GM21390 (cell line): ENCODE data around the gene CDC42BPB.

Experiments
- ATAC-seq: cut with Tn5 transposase; IDR thresholded peaks from one replicate; pipeline ENCODE4 v1.9.1; 2021; ENCODE audit not compliant: unreplicated experiment

Gene CDC42BPB

DNA sequence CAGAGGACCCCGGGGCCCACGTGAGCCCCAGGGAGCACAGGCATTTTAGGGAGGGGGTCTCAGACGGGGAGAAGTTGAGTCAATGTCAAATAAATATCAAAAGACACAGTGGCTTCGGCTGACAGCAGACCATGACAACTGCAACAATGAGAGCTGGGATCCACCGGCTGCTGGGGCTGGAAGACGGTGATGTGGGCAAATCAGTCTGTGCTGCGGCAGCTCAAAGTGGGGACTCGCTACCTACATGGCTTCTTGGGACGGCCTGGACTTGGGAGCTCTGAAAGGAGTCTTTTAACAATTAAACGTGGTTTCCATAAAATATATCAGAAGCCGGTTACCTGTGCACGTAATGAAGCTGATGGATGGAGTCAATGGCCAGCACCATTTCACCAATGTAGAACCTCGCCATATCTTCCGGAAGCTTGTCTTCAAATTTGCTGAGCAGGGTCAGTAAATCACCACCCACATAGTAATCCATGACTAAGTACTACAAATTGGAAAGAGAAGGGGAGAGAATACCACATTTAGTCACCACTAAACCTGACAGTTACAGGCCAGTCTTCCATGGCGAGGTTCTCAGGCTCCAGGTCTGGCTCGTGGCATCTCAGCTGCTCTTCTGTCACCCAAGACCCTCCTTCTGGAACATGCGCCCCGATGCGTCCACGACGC lies 58.0 kb downstream of the CDC42BPB start:
- no peak for ATAC-seq

DNA sequence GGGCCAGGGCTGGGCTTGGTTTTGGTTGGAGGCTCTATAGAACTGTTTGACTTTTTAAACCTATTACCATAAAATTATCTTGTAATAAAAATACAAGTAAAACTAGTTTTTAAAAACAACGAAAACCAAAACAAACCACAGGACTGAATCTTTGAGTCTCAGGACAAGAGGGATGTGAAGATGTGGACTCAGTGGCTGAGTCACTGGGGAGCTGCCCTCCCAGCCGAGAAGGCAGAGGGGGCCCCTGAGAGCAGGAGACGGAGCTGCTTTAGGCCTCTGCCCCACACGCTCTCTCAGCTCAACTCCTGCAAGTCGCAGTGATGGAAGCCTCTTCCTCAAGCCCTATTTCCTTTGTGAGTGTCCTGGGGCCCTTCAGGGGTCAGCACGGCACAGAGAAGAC lies 59.0 kb downstream of the CDC42BPB start:
- no peak for ATAC-seq

DNA sequence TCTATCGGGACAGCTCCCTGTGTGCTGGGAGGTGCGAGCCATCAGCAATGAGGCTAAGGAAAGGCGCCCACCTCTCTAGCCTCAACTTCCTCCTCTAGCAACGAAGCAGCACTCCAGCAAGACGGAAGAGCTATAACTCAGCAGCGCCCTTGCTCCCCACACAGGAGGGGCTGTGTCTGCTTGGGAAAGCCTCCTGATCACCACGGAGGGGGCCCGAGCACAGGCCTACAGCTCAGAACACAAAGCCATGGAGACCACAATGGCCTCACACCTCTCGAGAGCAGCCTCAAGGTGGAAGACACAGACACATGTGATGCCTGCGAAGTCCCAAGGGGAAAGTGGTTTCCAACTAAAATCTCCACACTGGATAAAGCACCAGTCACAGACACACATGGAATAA lies 60.4 kb downstream of the CDC42BPB start:
- no peak for ATAC-seq

- ATAC-seq: no peak
Observed at GRCh38 chr14:102994689-102995088, 62.7 kb downstream of the CDC42BPB start.

DNA sequence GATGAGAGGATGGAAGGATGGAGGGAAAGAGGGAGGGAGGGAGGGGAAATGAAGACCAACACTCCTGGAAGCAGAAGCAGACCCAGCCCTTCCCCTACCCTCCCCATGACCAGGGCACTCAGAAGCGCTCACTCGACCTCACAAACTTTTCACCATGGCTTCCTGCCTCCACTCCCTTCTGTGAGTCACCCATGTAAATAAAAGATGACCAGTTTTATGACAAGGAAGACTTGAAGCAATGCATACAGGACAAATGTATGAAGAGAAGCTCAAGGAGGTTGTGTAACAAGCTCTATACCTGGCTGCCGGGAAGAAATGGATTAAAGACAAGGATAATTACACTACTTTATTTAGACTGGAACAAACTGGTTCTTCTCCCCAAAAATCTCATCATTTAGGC lies 63.8 kb downstream of the CDC42BPB start:
- ATAC-seq: no peak

GRCh38 chr14:102991376-102991775 lies 66.0 kb downstream of the CDC42BPB start:
- no peak for ATAC-seq

- no peak for ATAC-seq
Observed at GRCh38 chr14:102988054-102988453, 69.3 kb downstream of the CDC42BPB start.

GRCh38 chr14:102986810-102987579 lies 70.4 kb downstream of the CDC42BPB start:
- ATAC-seq: no peak

DNA sequence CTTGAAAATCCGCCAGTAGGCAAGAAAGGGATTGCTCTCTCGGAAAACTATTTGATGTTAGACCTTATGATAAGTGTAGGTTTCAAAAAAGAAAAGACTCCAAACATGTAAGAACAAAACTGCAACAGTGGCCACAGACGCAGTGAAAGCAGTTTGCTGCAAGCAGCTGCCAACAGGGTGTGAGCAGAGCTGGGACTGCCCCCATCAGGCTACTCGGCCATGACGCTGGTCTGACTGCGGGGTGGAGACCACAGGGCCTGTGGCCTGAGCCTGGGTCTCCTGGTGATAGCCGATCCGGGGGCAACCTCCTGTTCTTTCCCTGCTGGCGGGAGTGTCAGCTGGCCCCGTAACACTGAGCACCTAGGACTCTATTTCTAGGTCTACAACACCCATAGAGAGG lies 71.7 kb downstream of the CDC42BPB start:
- ATAC-seq: no peak

DNA sequence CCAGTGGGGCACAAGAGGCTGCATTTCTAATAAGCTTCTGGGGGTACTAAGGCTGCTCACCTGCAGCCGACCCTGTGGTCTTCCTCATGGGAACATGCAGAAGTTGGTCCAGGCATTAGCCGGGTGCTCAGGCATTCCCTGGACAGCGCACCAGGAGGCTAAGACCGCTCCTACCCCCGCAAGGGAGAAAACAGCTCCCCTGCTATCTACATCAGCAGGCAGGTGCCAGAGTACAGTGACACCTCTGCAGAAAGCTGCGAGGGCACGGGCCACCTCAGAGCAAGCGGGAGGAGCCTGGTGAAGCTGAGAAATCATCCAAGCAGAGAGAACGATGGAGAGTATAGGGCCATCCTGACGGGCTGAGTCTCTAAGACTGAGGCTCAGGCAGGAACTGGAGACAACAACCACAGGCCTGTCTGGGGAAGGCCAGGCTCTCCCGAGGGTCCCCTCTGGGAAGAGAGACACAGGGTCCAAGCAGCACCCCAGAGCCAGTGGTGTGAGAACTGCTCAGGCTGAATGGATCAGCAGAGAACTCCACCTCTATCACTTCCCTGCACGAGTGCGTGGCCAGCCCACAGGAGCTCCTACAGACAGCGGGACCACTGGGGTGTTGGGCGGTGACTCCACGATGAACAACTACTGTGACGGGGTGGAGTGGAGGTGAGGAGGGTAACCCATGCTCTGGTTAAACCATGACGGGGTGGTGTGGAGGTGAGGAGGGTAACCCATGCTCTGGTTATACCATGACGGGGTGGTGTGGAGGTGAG lies 72.8 kb downstream of the CDC42BPB start:
- no peak for ATAC-seq

DNA sequence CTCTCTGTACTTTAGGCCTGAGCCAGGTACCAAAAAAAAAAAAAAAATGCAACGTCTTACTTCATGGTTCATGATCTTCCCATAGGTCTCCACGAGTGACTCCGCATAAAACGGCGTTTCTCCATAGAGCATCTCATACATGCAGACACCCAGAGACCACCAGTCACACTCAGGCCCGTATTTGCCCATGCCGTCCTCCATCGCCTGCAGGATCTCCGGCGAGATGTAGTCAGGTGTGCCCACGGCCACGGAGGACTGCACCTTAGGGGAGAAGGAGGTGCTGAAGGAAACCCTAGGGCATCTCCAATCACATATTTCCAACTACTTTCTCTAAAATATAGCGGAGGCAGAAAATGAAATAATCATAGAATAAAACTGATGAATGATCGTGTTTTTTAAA lies 73.9 kb downstream of the CDC42BPB start:
- ATAC-seq: no peak

GRCh38 chr14:102982852-102983470 lies 74.4 kb downstream of the CDC42BPB start:
- no peak for ATAC-seq

DNA sequence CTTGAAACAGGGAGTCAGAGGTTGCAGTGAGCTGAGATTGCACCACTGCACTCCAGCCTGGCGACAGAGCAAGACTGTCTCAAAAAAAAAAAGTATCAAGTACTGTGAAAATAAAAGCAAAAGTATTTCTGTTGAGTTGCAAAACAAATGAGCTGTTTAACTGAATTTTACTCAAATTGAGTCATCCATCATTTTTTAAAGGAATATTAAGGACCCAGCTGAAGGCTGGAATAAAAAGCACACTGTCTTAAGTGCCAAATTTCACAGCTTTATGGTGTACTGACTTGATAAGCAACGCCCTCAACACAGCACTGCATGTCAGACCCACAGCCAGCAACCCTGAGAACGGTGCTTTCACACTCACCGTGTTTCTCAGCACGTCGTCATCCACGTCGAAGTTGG lies 76.9 kb downstream of the CDC42BPB start:
- no peak for ATAC-seq

GRCh38 chr14:102979406-102979805 lies 77.9 kb downstream of the CDC42BPB start:
- ATAC-seq: no peak

DNA sequence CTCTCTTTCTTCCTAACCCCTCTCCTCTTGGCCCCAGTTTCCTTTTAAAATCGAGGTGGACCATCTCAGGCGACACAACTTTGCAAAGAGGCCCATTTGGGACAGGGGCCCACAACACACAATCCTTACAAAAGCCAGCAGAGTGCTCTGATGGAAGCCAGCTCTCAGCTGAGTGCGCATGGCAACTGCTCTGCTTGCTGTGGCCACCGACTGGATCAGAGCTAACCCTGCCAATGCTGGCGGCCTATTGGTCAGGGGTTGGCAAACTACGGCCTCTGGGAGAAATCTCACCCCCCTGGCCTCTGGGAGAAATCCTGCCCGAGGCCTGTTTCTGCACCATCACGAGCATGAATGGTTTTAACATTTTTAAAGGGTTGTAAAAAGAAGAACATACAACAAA lies 79.9 kb downstream of the CDC42BPB start:
- no peak for ATAC-seq

- no peak for ATAC-seq
Observed at GRCh38 chr14:102975662-102976061, 81.7 kb downstream of the CDC42BPB start.

DNA sequence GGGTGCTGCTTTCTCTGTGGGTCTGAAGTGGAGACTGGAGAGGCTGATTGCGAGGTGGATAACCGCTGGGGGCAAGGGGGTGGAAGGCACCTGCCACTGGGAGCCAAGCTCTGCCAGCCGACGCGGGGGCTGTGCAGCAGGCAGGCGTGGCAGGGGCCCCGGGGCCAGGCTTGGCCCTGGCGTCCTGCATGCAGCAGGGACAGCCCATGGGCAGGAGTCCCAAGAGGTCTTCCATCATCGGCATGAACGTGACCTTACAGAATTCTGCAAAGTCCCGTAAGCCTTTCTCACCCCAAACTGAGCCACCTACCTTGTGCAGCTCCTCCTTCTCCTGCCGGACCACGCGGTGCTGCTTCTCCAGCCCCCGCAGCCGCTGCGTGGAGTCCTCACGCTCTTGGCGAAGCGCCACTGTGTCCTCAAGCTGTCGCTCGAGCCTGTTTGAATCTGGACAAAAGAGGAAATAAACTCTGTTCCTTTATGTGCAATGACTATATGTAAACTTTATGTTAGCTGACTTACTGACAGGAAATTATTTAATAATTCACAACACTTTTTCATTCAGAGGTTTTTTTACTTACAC lies 83.6 kb downstream of the CDC42BPB start:
- no peak for ATAC-seq

DNA sequence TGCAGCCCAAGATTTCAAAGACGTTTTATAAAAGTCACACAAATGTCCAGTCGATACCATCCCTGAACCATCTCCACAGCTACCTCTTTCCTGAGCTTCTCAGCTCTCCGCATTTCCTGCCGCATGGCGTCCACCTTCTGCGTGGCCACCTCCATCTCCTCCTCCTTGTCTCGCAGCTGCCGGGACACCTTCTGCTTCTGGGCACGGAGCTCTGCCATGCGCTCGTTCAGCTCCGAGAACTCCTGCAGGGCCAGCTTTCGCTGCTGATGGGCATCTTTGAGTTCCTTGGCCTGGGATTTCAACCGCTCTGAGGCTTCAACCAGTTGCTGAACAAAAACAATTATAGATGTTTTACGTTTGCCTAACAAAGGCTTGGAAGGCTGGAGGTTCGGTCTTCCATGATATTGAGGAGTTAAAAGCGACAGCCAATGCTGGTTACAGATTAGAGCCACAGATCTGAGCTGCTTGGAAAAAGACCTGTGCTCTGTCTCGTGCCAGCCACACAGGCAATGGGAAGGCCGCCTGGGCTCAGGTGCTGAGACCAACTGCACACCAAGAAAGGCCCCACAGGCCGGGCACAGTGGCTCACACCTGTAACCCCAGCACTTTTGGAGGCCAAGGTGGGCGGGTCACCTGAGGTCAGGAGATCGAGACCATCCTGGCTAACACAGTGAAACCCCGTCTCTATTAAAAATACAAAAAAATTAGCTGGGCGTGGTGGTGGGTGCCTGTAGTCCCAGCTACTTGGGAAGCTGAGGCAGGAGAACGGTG lies 85.3 kb downstream of the CDC42BPB start:
- no peak for ATAC-seq

- ATAC-seq: no peak
Observed at GRCh38 chr14:102971314-102971713, 86.0 kb downstream of the CDC42BPB start.

DNA sequence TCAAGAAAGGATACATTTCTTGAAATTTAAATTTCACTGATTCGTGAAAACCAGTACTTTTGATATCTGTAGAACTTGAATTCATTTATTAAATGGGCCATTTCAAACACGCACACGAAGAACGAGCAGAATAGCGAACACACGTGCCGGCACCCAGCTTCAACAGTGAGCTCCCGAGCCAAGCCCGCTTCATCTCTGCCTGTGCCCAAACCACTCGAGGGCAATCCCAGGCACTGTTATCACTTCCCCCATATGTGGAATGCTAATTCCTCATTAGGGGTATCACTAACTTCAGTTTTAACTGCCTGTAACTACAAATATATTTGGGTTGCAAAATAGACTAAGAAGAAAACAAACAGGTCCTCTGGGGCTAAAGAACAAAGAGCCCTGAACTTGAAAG lies 86.9 kb downstream of the CDC42BPB start:
- no peak for ATAC-seq
